GM19372 (cell line): Measurements from ENCODE around the gene POLR1D.
"Not testable (repeated sequence)": the region's sequence is repeated elsewhere in the genome, so short reads cannot be mapped to it uniquely, and the experiment has no call there.

Experiments used
- ATAC-seq: cut with Tn5 transposase; IDR thresholded peaks from one replicate; pipeline ENCODE4 v1.9.1; 2021; ENCODE audit warnings: mild to moderate bottlenecking, low read depth, moderate library complexity; ENCODE audit not compliant: unreplicated experiment

The POLR1D gene

DNA sequence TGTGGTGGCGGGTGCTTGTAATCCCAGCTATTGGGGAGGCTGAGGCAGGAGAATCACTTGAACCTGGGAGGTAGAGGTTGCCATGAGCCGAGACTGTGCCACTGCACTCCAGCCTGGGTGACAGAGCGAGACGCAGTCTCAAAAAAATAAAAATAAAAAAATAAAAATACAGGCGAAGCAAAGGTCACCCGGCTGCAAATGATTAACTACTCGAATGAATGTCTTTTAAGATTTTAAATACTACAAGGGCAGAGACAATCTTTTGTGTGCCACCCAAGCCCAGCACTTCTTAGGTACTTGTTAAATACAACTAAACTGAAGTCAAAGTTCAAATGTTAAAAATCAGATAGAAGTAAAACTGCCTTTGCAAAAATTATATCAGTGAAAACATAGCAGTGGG lies 8.1 kb upstream of the POLR1D start:
- no peak for ATAC-seq

DNA sequence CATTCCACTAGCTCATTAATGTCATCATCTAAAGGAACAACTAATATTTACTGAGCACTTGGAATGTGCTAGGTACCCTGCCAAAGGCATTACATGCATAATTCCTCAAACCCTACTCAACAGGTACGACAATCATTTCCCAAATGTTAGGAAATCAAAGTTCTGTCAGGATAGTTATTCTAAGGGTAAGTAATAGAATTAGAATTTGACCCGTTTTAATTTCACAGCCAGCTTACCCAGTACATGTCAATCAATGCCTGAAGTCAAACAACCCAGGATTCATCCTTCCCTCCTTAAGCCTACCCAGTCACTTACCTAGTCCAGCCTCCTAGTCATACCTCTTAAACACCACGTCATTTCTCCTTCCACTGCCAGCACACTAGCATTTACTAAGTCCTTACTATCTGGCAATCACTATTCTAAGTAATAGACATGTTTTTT lies 3.8 kb upstream of the POLR1D start:
- no peak for ATAC-seq

DNA sequence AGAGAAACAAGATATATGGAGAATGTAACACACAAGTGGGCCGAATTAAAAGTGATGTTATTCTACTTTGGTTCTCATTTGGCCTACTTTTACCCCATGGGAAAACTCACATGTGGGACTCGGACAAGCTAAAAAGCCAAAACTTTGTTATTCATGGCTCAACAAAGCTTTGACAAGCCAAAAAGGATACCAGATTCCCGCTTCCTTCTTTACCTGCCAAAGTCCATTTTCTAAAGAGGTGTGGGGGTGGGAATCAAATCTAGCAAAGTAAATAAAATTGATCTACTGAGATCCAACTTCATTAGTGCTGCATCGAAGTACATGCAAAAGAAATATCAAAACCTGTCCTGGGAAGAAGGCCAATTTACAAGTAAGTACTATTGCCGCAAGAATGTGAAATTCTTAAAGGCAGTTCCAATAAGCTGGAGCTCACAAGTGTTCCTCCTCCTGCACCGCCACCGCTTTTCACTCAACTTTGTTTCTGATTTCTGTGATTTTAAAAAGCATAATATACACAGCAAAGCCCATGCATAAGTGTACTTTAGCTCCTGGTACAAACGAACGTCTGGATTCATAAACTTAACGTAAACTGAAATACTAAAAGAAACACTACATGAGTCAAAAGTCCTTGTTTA lies 2.5 kb upstream of the POLR1D start:
- no peak for ATAC-seq

DNA sequence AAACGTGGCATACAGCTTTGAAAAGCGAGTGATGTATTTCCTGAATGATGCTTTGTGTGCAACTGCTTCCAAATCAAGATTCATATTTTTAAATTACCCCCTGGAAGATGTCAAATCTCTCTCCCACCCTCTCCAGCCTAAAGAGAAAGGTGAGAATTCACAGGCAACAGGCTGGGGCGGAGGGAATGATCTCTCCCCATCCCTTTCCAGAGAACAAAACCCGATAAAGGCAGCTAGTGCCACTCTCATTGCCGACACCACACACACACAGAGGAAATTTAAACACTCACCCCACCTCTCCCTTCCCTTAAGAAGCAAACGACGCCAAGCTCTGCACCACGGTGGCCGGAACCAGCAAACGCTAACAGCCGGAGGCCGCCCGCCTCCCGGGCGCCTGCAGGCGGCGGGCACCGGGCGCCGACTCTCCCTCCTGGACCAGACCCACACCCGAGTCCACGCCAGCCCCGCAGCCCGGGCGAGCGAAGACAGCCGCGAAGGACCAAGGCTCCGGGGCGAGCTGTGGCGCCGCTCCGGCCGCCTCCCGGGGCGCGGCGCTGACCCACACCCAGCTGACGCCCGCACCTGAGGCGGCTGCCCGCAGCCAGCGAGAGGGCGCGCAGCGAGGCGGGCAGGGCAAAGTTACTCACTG lies 1.8 kb upstream of the POLR1D start:
- peak; percentile 22 for ATAC-seq

DNA sequence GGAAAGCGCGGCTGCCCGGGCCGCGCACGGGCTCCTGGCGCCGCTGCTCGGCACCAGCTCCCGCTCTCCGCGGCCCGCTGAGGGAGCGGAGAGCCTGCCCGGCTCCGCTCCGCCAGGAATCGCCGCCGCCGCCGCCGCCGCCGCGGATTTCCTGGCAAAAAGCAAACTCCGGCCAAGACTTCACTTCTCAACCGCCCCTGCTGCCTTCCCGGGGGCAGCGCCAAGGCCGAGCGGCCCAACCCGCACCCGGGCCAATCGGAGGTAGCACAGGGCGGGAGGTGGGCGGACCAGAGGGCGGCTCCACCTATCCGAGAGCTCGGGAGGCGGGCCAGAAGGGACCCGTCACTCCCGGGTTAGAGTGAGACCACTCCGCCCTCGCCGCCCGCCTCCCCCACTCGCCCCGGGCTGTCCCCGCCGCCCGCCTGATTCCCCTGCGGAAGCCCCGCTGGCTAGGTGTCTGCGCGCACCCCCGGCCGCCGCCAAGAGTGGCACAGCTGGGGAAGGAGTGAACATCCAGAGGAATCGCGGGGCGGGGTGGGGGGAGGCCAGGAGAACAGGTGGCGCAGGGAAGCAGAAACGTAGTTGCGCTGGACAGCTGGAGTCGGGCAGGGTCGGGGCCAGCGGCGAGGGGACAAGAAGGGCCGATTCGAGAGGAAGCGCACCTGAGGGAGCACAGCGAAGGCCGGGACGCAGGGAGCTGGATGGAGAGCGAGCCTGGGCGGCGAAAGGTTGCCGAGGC lies 1.1 kb upstream of the POLR1D start, which contains the start of gene LNX2:
LNX2 (minus strand) TSS at position 153 of the 739 bp plus-strand sequence. CDS start 38,826 bp downstream, outside the sequence.
- peak; percentile 78 for ATAC-seq

DNA sequence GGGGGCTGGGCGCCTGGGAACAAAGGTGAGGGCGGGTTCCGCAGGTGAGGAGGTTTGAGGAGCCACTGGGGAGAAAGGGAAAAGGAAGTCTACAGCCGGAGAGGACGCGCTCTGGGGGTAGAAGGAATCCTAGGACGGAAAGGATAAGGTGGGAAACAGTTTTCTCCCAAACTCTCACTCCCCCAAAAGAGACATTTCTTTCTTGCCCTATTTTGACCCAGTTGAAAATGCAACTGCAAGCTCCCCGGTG lies 651 bp upstream of the POLR1D start:
- ATAC-seq: no peak

DNA sequence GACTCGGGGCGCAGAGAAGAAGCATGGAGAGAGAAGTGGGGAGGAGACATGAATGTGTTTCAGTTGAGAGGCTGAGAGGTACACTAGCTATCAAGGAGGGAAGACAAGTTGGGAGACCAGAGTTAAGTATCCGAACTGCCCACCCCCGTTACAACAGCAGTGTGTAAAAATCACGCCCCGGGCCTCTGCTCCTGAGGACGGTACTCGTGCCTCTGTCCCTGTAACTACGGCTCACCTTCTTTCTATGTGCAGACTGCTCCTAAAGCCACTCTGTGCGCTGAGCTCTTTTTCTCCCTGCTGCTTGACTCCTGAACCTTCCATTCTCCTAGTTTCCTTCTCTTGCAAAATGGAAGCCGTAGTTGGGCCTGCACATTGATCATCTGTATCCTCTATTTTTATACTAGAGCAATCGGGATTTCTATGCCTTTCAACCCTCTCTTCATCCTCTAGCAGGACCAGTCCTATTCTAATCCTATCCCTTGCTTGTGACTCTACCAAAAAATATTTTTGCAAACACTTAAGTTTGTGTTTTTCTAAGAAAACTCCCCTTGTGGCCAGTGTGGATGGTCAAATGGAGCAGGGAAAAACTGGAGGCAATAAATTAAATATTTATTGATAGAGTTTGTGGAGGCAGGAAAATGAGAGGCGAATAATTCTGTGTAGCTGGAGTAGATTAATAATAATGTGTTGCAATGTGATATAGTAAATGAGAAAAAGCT lies 569 bp downstream of the POLR1D start:
- no peak for ATAC-seq

DNA sequence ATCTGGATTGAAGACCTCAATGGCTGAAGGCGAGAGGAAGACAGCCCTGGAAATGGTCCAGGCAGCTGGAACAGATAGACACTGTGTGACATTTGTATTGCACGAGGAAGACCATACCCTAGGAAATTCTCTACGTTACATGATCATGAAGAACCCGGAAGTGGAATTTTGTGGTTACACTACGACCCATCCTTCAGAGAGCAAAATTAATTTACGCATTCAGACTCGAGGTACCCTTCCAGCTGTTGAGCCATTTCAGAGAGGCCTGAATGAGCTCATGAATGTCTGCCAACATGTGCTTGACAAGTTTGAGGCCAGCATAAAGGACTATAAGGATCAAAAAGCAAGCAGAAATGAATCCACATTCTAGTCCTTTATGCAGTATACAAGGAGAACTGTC lies 1.2 kb downstream of the POLR1D start:
- ATAC-seq: no peak

DNA sequence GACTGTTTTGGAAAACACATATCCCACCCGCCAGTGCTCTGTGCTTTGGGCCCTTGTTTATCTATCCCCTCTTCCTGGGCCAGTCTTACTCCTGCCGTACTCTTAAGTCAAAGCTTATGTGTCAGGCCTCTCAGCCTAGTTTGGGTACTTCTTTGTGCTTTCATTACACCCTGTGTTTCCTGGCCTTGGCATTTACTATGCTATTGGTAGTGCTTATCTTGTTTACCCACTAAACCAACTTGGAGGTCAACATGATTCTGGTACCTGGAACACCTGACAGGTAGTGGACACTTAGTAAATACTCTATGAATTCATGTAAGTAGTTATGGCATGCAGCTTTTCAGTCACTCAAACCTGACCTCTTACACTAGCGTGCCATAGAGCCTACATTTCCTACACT lies 2.4 kb downstream of the POLR1D start:
- no peak for ATAC-seq

DNA sequence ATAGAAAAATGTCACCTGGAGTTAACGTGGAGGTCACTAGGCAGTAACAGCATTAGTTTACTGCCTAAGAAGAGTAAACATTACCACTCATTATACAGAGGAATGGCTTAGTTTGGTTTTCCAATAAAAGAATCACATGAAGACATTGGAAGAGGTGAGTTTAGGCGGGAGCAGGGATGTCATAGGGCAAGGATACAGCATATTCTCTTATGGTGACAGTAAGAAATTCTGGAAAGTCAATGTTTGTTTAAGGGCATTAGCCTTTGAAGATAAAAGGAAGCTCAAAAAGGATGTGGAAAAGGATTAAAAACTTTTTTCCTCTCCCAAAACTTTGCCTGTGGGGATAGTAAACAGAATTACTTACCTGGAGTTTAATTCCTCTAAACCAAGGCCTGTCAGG lies 4.1 kb downstream of the POLR1D start:
- no peak for ATAC-seq

DNA sequence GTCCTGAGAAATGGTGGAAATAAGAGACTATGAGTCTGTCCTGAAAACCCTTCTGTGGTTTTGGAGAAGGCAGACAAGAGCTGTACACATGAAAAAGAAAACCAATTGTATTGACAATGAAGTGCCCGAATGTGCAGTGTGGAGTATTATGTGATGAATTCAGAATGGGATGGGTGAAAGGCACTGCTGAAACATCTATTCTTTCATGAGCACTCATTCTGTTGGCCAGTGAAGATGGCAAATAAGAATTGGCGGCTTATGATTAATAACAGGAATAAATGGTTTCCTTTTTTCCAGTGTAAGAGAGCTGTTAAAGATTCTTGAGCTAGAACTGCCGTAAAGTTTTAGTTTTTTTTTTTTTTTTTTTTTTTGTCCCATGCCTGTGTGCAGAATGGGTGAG lies 5.7 kb downstream of the POLR1D start:
- no peak for ATAC-seq

DNA sequence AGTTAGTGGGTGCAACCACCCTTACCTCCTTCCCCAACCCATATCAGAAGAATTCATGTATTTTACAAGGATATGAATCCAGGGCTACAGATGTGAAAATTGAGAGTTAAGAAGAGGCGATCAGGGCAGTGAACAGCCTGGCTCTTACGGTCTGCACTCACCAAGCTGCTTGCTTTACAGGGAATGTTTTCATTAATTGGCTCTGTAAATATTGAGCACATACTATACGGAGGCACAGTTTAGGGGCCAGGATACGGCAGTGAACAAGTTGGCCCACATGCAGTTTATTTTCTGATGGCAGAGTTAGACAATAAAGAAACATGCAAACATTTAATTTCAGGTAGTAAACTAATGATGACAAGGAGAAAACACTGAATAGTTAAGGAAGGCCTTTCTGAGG lies 6.4 kb downstream of the POLR1D start:
- no peak for ATAC-seq

DNA sequence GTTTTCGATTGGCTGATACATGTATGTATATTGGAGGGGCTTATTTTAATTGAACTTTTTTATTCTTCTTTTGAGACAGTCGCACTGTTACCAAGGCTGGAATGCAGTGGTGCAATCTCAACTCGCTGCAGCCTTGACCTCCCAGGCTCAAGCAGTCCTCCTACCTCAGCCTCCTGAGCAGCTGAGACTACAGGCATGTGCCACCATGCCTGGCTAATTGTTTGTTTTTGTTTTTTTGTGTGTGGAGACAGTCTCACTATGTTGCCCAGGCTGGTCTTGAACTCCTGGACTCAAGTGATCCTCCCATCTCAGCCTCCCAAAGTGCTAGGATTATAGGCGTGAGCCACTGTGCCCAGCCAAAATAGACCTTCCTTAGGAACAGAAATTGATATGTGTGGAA lies 7.1 kb downstream of the POLR1D start:
- not testable (repeated sequence) for ATAC-seq

DNA sequence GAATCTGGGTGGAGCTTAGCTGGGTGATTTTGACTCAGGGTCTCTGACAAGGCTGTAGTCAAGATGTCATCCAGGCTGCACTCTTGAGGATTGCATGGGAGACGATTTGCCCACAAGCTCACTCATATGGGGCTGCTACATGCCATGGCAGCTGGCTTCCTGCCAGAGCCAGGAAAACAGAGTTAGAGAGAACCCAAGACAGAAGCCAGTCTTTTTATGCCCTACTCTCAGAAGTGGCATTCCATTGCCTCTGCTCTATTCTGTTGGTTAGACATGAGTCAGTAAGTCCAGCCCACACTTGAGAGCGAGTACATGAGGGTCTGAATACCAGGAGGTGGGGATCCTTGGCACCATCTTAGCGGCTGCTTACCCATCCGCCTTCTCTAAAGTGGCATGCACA lies 9.5 kb downstream of the POLR1D start:
- no peak for ATAC-seq

DNA sequence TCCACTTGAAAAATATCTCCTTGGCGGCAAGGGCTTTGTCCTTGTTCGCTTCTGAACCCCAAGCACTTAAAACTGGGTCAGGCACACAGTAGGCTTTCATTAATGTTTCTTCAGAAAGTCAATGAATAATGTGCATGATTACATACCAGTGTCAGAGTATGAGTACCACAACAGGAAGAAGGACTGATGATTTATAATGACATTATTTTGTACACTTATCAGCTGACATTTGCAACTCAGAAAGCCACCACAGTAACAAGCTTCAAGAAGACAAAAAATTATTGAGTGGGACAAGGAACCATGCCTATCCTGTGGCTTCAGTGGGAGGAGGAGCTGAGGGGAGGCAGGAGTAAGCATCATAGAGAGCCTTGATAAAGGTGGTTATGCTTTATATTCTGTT lies 10.0 kb downstream of the POLR1D start:
- no peak for ATAC-seq

DNA sequence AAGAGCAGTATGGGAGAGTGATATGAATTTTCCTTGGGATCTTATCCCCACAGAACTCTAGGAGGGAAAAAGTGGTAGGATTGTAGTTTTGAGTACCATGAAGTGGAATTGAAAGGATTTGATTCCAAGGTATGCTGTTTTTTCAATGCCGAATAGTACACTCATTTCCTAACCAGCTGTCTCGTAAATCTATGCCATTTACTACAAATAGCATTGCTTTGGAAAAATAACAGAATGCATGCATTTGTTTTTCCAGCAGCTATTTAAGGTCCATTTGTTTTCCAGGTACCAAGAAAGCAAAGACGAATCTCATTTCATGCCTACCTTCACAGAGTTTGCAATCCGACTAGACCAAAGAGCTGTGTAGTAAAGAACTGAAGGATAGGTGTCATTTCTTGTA lies 10.5 kb downstream of the POLR1D start:
- no peak for ATAC-seq

DNA sequence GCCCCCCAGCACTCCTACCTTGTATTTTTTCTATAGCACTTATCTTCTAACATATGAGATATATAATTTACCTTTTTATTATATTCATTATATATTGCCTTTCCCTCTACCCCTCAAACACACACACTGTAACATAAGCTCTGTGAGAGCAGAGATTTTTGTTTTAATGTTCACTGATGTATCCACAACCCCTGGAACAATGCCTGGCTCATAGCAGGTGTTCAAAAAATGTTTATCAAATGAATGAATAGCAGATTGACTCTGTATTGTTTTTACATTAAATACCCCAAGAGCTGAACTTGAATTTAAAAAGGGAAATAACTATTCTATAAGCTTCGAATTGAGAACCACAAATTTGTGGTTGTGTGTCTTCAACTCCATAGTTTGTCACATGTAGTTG lies 11.0 kb downstream of the POLR1D start:
- ATAC-seq: no peak

DNA sequence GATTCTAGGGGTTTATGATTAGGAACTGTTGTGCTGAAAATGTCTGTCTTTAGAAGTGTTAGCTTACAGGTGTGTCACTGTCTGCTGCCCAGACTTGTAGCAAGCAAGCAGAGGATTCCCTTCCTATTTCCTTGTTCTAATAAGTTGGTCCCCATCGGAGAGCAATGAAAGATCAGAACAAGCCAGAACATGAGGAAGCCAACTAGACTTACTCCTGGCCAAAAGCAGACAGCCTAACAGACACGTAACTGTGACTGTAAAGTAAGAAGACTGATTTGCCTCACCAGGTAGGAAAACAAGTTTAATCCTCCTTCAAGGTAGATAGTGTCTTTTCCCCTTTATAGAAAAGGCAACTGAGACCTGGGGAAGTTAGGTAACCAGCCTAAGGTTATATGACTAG lies 12.5 kb downstream of the POLR1D start:
- no peak for ATAC-seq

DNA sequence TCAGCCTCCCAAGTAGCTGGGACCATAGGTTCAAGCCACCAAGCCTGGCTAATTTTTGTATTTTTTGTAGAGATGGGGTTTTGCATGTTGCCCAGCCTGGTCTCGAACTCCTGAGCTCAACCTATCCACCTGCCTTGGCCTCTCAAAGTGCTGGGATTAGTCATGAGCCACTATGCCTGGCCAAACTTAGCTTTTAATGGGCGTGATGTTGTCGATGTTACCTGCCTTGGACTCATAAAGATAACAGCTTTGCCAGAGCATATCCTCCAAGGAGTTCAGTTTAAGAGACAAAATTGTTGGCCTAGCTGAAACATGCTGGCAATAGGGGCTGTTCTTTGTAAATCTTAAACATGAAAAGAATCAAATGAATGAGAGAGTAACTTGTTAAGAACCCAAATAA lies 13.1 kb downstream of the POLR1D start:
- ATAC-seq: no peak

DNA sequence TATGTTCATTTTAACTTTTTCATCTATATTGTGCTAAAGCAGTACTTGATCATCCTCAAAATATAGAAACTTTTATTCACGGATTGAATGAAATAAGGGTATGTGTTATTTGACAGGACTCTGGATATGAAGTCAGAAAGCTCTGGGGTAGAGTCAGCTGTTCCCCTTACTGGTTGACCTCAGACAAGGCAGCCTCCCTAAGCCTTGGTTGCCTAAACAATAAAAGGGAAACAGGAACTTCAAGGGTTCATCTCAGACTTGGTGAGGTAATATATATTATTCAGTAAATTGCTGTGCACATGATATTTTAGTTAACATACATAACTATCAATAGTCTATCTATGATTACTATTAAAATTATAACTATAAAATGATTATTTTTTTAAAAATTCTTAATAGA lies 13.6 kb downstream of the POLR1D start:
- ATAC-seq: no peak

DNA sequence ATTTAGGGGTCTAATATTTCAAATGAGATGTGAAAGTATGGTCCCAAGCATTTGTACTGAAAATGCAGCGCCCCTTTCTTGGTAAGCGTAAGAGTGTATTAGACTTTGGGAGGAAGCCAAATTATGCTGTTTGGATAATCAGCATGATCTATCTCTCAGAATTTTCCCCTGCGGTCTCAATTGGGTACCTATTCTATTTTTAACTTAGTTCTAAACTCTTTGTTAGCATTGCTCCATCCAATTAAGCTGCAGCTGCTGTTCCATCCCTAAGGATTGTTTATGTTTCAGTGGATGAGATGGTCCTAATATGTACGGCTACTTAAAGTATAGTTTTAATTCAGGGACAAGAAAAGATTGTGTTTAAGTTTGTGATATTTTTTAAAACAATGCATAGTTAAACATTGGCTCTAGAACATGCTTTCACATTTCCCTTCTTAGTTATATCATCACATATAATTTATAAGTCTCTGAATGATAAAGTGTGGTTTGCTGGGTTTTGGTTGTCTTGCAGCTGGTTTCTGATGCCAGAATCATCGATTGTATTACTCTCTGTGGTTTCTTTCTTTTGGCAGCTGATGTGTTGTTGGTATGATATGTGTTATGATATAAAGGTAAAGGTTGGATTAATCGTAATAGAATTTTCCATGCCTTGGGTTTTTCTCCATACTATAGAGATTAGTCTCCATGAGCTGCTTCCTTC lies 15.0 kb downstream of the POLR1D start:
- ATAC-seq: no peak
